ENCODE results near the gene SIRT7.

GRCh38 chr17:81915331-81915730 is 2.6 kb downstream of the SIRT7 start:
- TF ChIP-seq POLR2AphosphoS5 (IDR thresholded peaks at IDR 0.05): no peak
- no peak for TF ChIP-seq CTCF (IDR thresholded peaks at IDR 0.05)

Data from transverse colon (tissue), 4 donors.